ENCODE measurements around the gene PRSS27. TPM values are rescaled to one million over a fixed set of nuclear protein-coding genes. Genes with fewer than 3 reads are reported as not detected.
"Not testable (repeated sequence)": the region's sequence is repeated elsewhere in the genome, so short reads cannot be mapped to it uniquely, and the experiment has no call there.

PRSS27 gene
- total RNA-seq, 4 donors from 2014 or later: 0.75 to 4.2 (median 2.2) TPM

- Histone ChIP-seq H3K4me1 (peaks cover 3 to 4% (median 3%) of the 10 kb centered on the region in 4 donors), H3K9me3 (no peaks in the 10 kb centered on the region), H3K4me3 (no peak overlapping the region), H3K27ac (replicated peaks in 1 of 4) (no peak overlapping the region), H3K36me3 (peaks cover 43 to 70% (median 68%) of the 10 kb centered on the region in 4 donors), H3K27me3 (no peaks in the 10 kb centered on the region)
- WGBS: 91% methylated on average over 28 of the region's 28 CpGs
- DNase-seq (ENCODE audit: extremely low spot score): no peak
- intact Hi-C loops (cut with DNase I): no loop called here
- TF ChIP-seq, protein P1, sequence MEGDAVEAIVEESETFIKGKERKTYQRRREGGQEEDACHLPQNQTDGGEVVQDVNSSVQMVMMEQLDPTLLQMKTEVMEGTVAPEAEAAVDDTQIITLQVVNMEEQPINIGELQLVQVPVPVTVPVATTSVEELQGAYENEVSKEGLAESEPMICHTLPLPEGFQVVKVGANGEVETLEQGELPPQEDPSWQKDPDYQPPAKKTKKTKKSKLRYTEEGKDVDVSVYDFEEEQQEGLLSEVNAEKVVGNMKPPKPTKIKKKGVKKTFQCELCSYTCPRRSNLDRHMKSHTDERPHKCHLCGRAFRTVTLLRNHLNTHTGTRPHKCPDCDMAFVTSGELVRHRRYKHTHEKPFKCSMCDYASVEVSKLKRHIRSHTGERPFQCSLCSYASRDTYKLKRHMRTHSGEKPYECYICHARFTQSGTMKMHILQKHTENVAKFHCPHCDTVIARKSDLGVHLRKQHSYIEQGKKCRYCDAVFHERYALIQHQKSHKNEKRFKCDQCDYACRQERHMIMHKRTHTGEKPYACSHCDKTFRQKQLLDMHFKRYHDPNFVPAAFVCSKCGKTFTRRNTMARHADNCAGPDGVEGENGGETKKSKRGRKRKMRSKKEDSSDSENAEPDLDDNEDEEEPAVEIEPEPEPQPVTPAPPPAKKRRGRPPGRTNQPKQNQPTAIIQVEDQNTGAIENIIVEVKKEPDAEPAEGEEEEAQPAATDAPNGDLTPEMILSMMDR (IDR thresholded peaks at IDR 0.05): no peak
- no peak for TF ChIP-seq EP300 (IDR thresholded peaks at IDR 0.05)
Observed at GRCh38 chr16:2698103-2698870, 21.7 kb downstream of the PRSS27 start.

- Histone ChIP-seq H3K9me3 (no peaks in the 10 kb centered on the region), H3K36me3 (peaks cover 35 to 62% (median 61%) of the 10 kb centered on the region in 4 donors), H3K4me3 (no peak overlapping the region), H3K27ac (replicated peaks in 1 of 4) (no peak overlapping the region), H3K27me3 (no peaks in the 10 kb centered on the region), H3K4me1 (peaks cover 11 to 12% (median 11%) of the 10 kb centered on the region in 4 donors)
- intact Hi-C loops (cut with DNase I): no loop called here
- DNase-seq (ENCODE audit: extremely low spot score): no peak
- no peak for TF ChIP-seq POLR2A (IDR thresholded peaks at IDR 0.05; ENCODE audit: low read depth)
- TF ChIP-seq, protein P1 (IDR thresholded peaks at IDR 0.05): no peak
- no peak for TF ChIP-seq EP300 (IDR thresholded peaks at IDR 0.05)
- TF ChIP-seq POLR2AphosphoS5 (IDR thresholded peaks at IDR 0.05): no peak
- WGBS: 82% methylated on average over 1 of the region's 17 CpGs
Observed at GRCh38 chr16:2697401-2697948, 22.5 kb downstream of the PRSS27 start.

GRCh38 chr16:2696601-2697250, 23.3 kb downstream of the PRSS27 start:
- H3K27ac ChIP-seq (replicated peaks in 1 of 4); DNase-seq (ENCODE audit: extremely low spot score); H3K9me3 ChIP-seq; H3K4me3 ChIP-seq; intact Hi-C loops (cut with DNase I); H3K27me3 ChIP-seq: not testable (repeated sequence)
- peaks cover 28 to 59% (median 57%) of the 10 kb centered on the region in 4 donors for H3K36me3 ChIP-seq
- peaks cover 13 to 19% (median 19%) of the 10 kb centered on the region in 4 donors for H3K4me1 ChIP-seq
- 95% methylated on average over 17 of the region's 37 CpGs for WGBS

GRCh38 chr16:2692948-2693651, 26.9 kb downstream of the PRSS27 start:
- intact Hi-C loops (cut with DNase I): no loop called here
- DNase-seq (ENCODE audit: extremely low spot score): no peak
- Histone ChIP-seq H3K4me1 (peaks cover 22 to 38% (median 30%) of the 10 kb centered on the region in 4 donors), H3K9me3 (no peaks in the 10 kb centered on the region), H3K36me3 (peaks cover 15 to 43% (median 32%) of the 10 kb centered on the region in 4 donors), H3K4me3 (peak overlapping the region in 1 of 4 donors; percentile 14), H3K27me3 (no peaks in the 10 kb centered on the region), H3K27ac (replicated peaks in 1 of 4) (peak overlapping the region in 3 of 4 donors; percentile 42 to 65 (median 63))
- 93% methylated on average over 5 of the region's 24 CpGs for WGBS
- TF ChIP-seq POLR2A (IDR thresholded peaks at IDR 0.05; ENCODE audit: low read depth) (no peak), EP300 (IDR thresholded peaks at IDR 0.05) (no peak), POLR2AphosphoS5 (IDR thresholded peaks at IDR 0.05) (no peak)
- TF ChIP-seq, protein P1 (IDR thresholded peaks at IDR 0.05): no peak

Data from esophagus muscularis mucosa (tissue), 4 donors.